Uterus (tissue), 4 donors: ENCODE results near the gene STIM2. TPM values are rescaled to one million over a fixed set of nuclear protein-coding genes. Genes with fewer than 3 reads are reported as not detected.

Source experiments
- DNase-seq, 2 donors: peaks; one replicate each; pipeline ENCODE4 v3.0.0-alpha.2; 2019 to 2020
- H3K27ac ChIP-seq, 2 donors: fragments of 200-600 bp; sonication (generic); 1 replicate in 1 of 2; 2 replicates in 1 of 2; pipeline ENCODE4 v1.5.1; 2016 to 2018
- H3K27me3 ChIP-seq, 2 donors: fragments of 200-600 bp; sonication (generic); one replicate each; pipeline ENCODE4 v1.5.1; 2018 to 2019; ENCODE audit warnings: control low read depth in 1 of 2
- H3K36me3 ChIP-seq, 2 donors: fragments of 200-600 bp; sonication (generic); one replicate each; pipeline ENCODE4 v1.5.1; 2019; ENCODE audit warnings: control low read depth in 1 of 2
- H3K4me1 ChIP-seq, 2 donors: fragments of 200-600 bp; sonication (generic); one replicate each; pipeline ENCODE4 v1.5.1; 2018 to 2019; ENCODE audit warnings: control low read depth in 1 of 2
- H3K4me3 ChIP-seq, 2 donors: fragments of 200-600 bp; sonication (generic); 1 replicate in 1 of 2; 2 replicates in 1 of 2; pipeline ENCODE4 v1.5.1; 2018 to 2019; ENCODE audit warnings: mild to moderate bottlenecking in 1 of 2
- H3K9me3 ChIP-seq, 2 donors: fragments of 200-600 bp; sonication (generic); one replicate each; pipeline ENCODE4 v1.5.1; 2019; ENCODE audit warnings: control low read depth in 1 of 2
- CTCF ChIP-seq, 4 experiments: fragments of 200-600 bp in 2 of 4; fragments of 450-650 bp in 2 of 4; sonication (generic) in 2 of 4; IDR thresholded peaks; one replicate each; pipeline ENCODE4 v1.5.1; 2016 to 2019; ENCODE audit warnings: antibody characterized with exemption in 4 of 4, mild to moderate bottlenecking in 2 of 4, moderate library complexity in 1 of 4
- POLR2A ChIP-seq, 2 donors: fragments of 450-650 bp; IDR thresholded peaks; one replicate each; pipeline ENCODE4 v1.6.1; 2016; ENCODE audit warnings: antibody characterized with exemption in 2 of 2, mild to moderate bottlenecking in 1 of 2, moderate library complexity in 1 of 2
- intact Hi-C: fragments of 100-400 bp; cut with DNase I; formaldehyde crosslinking; loops from one replicate; pipeline ENCODE4 v1.15.1; 2023; ENCODE audit warnings: low total_unique reads
- total RNA-seq, 4 donors: library from RNA; depleted of rRNA in 3 of 4; stranded (reverse); fragments of >200 nt in 3 of 4; gene quantifications; one replicate each; pipeline versions ENCODE4 v1.1.0 to v1.2.4, GENCODE V29; 2014 to 2023
- donor health status: DM: yes; HTN: yes; CAD: no.

The STIM2 gene
- total RNA-seq, 4 donors from 2014 or later = 27.9 to 38.2 (median 29.4) TPM

- intact Hi-C loops = no loop called here
- no peak overlapping the region for H3K4me3 ChIP-seq
- H3K27me3 ChIP-seq = no peaks in the 10 kb centered on the region
- H3K27ac ChIP-seq = no peak overlapping the region
- no peak for DNase-seq
- H3K4me1 ChIP-seq = no peaks in the 10 kb centered on the region
- H3K9me3 ChIP-seq = peaks cover 0 to 4% of the 10 kb centered on the region in 2 donors
- no peak for TF ChIP-seq CTCF (IDR thresholded peaks at IDR 0.05)
- TF ChIP-seq POLR2A (IDR thresholded peaks at IDR 0.05) = no peak
- H3K36me3 ChIP-seq = no peaks in the 10 kb centered on the region
These were observed 157.0 kb downstream of the STIM2 start for GRCh38 chr4:27017623-27018022.

GRCh38 chr4:27018076-27018475 lies 157.4 kb downstream of the STIM2 start:
- Histone ChIP-seq H3K27ac (no peak overlapping the region), H3K4me1 (no peaks in the 10 kb centered on the region), H3K4me3 (no peak overlapping the region), H3K36me3 (no peaks in the 10 kb centered on the region), H3K9me3 (peaks cover 0 to 4% of the 10 kb centered on the region in 2 donors), H3K27me3 (no peaks in the 10 kb centered on the region)
- TF ChIP-seq CTCF (IDR thresholded peaks at IDR 0.05) = no peak
- no peak for TF ChIP-seq POLR2A (IDR thresholded peaks at IDR 0.05)
- DNase-seq = no peak
- intact Hi-C loops = no loop called here

- no peak for DNase-seq
- Histone ChIP-seq H3K9me3 (peaks cover 0 to 4% of the 10 kb centered on the region in 2 donors), H3K27me3 (no peaks in the 10 kb centered on the region), H3K36me3 (no peaks in the 10 kb centered on the region), H3K27ac (no peak overlapping the region), H3K4me1 (no peaks in the 10 kb centered on the region), H3K4me3 (no peak overlapping the region)
- intact Hi-C loops = no loop called here
- TF ChIP-seq CTCF (IDR thresholded peaks at IDR 0.05) (no peak), POLR2A (IDR thresholded peaks at IDR 0.05) (no peak)
These were observed 158.3 kb downstream of the STIM2 start for GRCh38 chr4:27018910-27019309.

- Histone ChIP-seq H3K4me1 (no peaks in the 10 kb centered on the region), H3K36me3 (no peaks in the 10 kb centered on the region), H3K9me3 (peaks cover 0 to 4% of the 10 kb centered on the region in 2 donors), H3K27ac (no peak overlapping the region), H3K4me3 (no peak overlapping the region), H3K27me3 (no peaks in the 10 kb centered on the region)
- no peak for DNase-seq
- TF ChIP-seq CTCF (IDR thresholded peaks at IDR 0.05) (no peak), POLR2A (IDR thresholded peaks at IDR 0.05) (no peak)
- intact Hi-C loops = no loop called here
These were observed 159.1 kb downstream of the STIM2 start for GRCh38 chr4:27019766-27020165.

- H3K27me3 ChIP-seq = no peaks in the 10 kb centered on the region
These were observed 159.6 kb downstream of the STIM2 start for GRCh38 chr4:27020203-27020602.

More at GRCh38 chr4:27020203-27020602, 159.6 kb downstream of the STIM2 start:
- Histone ChIP-seq H3K9me3 (peaks cover 0 to 4% of the 10 kb centered on the region in 2 donors), H3K27ac (no peak overlapping the region), H3K4me3 (no peak overlapping the region), H3K36me3 (no peaks in the 10 kb centered on the region), H3K4me1 (no peaks in the 10 kb centered on the region)
- no peak for DNase-seq
- intact Hi-C loops = no loop called here
- TF ChIP-seq POLR2A (IDR thresholded peaks at IDR 0.05) (no peak), CTCF (IDR thresholded peaks at IDR 0.05) (no peak)
